ENCODE results near the gene TNNT3.

Gene TNNT3

GRCh38 chr11:1889224-1889930 lies 30.1 kb upstream of the TNNT3 start:
- Histone ChIP-seq H3K36me3 (peaks cover 0 to 32% (median 0%) of the 10 kb centered on the region in 3 donors), H3K27me3 (peaks cover 0 to 15% of the 10 kb centered on the region in 2 donors), H3K4me1 (peaks cover 0 to 5% (median 0%) of the 10 kb centered on the region in 4 donors), H3K27ac (no peak overlapping the region), H3K4me3 (no peak overlapping the region), H3K9me3 (no peaks in the 10 kb centered on the region)
- intact Hi-C loops (cut with DNase I; ENCODE audit: low total_unique reads), result loop anchor here (10.0 kb wide), 1 partner anchor 265 kb away; no protein-coding TSS in a partner anchor
- TF ChIP-seq, protein P1, sequence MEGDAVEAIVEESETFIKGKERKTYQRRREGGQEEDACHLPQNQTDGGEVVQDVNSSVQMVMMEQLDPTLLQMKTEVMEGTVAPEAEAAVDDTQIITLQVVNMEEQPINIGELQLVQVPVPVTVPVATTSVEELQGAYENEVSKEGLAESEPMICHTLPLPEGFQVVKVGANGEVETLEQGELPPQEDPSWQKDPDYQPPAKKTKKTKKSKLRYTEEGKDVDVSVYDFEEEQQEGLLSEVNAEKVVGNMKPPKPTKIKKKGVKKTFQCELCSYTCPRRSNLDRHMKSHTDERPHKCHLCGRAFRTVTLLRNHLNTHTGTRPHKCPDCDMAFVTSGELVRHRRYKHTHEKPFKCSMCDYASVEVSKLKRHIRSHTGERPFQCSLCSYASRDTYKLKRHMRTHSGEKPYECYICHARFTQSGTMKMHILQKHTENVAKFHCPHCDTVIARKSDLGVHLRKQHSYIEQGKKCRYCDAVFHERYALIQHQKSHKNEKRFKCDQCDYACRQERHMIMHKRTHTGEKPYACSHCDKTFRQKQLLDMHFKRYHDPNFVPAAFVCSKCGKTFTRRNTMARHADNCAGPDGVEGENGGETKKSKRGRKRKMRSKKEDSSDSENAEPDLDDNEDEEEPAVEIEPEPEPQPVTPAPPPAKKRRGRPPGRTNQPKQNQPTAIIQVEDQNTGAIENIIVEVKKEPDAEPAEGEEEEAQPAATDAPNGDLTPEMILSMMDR (IDR thresholded peaks at IDR 0.05), result no peak
- no peak for DNase-seq

GRCh38 chr11:1889941-1890855 lies 29.3 kb upstream of the TNNT3 start:
- H3K4me1 ChIP-seq, result peaks cover 0 to 5% (median 0%) of the 10 kb centered on the region in 4 donors
- intact Hi-C loops (cut with DNase I; ENCODE audit: low total_unique reads), result loop anchor here (10.0 kb wide), 1 partner anchor 265 kb away; no protein-coding TSS in a partner anchor
- DNase-seq, result no peak
- no peak overlapping the region for H3K4me3 ChIP-seq
- TF ChIP-seq, protein P1 (IDR thresholded peaks at IDR 0.05), result no peak
- H3K36me3 ChIP-seq, result peaks cover 0 to 24% (median 0%) of the 10 kb centered on the region in 3 donors
- peaks cover 0 to 15% of the 10 kb centered on the region in 2 donors for H3K27me3 ChIP-seq
- H3K27ac ChIP-seq, result no peak overlapping the region
- H3K9me3 ChIP-seq, result no peaks in the 10 kb centered on the region

DNA sequence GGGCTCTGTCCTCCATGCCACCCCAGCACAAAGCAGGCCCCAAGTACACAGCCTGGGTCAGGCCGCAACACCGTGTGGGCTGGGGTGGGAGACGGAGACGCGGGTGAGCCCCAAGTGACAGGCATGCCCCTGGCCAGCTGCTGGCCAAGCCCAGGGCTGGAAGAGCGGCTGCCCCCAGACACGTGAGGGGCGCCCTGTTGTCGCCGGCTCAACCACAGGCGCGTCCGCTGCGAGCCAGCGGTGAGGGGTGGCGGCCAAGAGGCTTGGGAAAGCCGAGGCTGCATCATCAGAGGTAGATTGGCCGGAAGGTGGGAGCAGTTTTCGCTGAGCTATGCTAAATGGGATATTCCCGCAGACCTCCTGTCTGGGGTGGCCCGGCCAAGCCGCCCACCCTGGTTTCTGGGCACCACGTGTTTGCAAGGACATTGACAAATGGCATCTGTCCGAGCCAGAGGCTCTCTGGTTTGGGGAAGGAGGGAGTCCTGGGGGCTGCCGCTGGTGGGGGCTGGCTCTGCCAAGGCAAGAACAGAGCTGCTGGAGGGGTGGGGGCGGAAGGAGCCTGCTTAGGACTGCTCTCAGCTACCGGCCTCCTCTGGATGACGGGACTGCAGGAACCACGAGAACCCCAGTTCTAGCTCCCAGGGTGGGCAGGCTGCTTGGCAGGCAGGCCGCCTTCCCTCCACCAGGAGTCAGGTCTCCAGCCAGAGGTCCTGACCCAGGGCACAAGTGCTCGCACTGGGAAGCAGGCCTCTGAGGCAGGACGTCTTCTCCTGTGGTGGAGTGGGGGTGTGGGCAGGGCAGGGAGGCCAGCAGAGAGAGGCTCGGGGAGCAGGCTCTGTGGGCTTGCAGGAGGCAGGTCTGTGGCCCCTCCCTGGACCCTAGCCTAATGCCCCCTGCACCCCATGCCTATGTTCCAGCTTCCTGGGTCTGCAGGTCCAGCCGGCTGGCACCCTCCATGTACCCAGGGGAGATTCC lies 28.4 kb upstream of the TNNT3 start:
- no peaks in the 10 kb centered on the region for H3K9me3 ChIP-seq
- intact Hi-C loops (cut with DNase I; ENCODE audit: low total_unique reads), result no loop called here

GRCh38 chr11:1891831-1892115 lies 27.7 kb upstream of the TNNT3 start, which contains the start of gene PRR33:
TSS of gene PRR33 (minus strand) at chr11:1891895. CDS start at chr11:1890584, 1,311 bp downstream.
- H3K36me3 ChIP-seq, result peaks cover 0 to 23% (median 0%) of the 10 kb centered on the region in 3 donors
- H3K9me3 ChIP-seq, result no peaks in the 10 kb centered on the region
- no peak for DNase-seq
- H3K27ac ChIP-seq, result no peak within 1 kb of the TSS
- TF ChIP-seq, protein P1 (IDR thresholded peaks at IDR 0.05), result no peak
- H3K27me3 ChIP-seq, result peaks cover 0 to 15% of the 10 kb centered on the region in 2 donors
- peaks cover 0 to 5% (median 0%) of the 10 kb centered on the region in 4 donors for H3K4me1 ChIP-seq
- intact Hi-C loops (cut with DNase I; ENCODE audit: low total_unique reads), result no loop called here
- H3K4me3 ChIP-seq, result no peak within 1 kb of the TSS

More for the DNA sequence above, 28.4 kb upstream of the TNNT3 start:
- TF ChIP-seq, protein P1 (IDR thresholded peaks at IDR 0.05), result no peak
- H3K4me1 ChIP-seq, result peaks cover 0 to 5% (median 0%) of the 10 kb centered on the region in 4 donors
- no peak overlapping the region for H3K27ac ChIP-seq
- peaks cover 0 to 15% of the 10 kb centered on the region in 2 donors for H3K27me3 ChIP-seq
- H3K4me3 ChIP-seq, result no peak overlapping the region
- H3K36me3 ChIP-seq, result peaks cover 0 to 23% (median 0%) of the 10 kb centered on the region in 3 donors
- DNase-seq, result no peak

GRCh38 chr11:1892116-1892515 lies 27.4 kb upstream of the TNNT3 start:
- Histone ChIP-seq H3K4me3 (no peak overlapping the region), H3K27me3 (peaks cover 0 to 15% of the 10 kb centered on the region in 2 donors), H3K9me3 (no peaks in the 10 kb centered on the region), H3K36me3 (peaks cover 0 to 23% (median 0%) of the 10 kb centered on the region in 3 donors), H3K4me1 (peaks cover 0 to 5% (median 0%) of the 10 kb centered on the region in 4 donors), H3K27ac (no peak overlapping the region)
- no peak for DNase-seq
- intact Hi-C loops (cut with DNase I; ENCODE audit: low total_unique reads), result no loop called here
- TF ChIP-seq, protein P1 (IDR thresholded peaks at IDR 0.05), result no peak

Data from tibial artery (tissue), 4 donors.